ENCODE data around the gene SUPT4H1.

- TF ChIP-seq CTCF (IDR thresholded peaks at IDR 0.05) (no peak), EZH2 (IDR thresholded peaks at IDR 0.05; ENCODE audit: borderline replicate concordance, insufficient read depth, low read depth, low read length, poor library complexity, severe bottlenecking) (no peak)
These were observed 49.3 kb upstream of the SUPT4H1 start for GRCh38 chr17:58401287-58401686.
